Subcutaneous adipose tissue (tissue), 4 donors: ENCODE data around the gene SNX25. TPM values are rescaled to one million over a fixed set of nuclear protein-coding genes. Genes with fewer than 3 reads are reported as not detected.

Experiments used
- total RNA-seq, 4 donors: library from RNA; depleted of rRNA; stranded (reverse); fragments of >200 nt; gene quantifications; one replicate each; pipeline ENCODE4 v1.1.0, GENCODE V29; 2016
- TF ChIP-seq, protein P1 (sequence below): fragments of 450-650 bp; IDR thresholded peaks from one replicate; pipeline ENCODE4 v1.5.1; 2016; ENCODE audit warnings: low read depth, mild to moderate bottlenecking, control low read depth, antibody characterized with exemption, moderate library complexity

SNX25 gene
- total RNA-seq, 4 donors from 2014 or later, result 10.2 to 24.1 (median 14.0) TPM

DNA sequence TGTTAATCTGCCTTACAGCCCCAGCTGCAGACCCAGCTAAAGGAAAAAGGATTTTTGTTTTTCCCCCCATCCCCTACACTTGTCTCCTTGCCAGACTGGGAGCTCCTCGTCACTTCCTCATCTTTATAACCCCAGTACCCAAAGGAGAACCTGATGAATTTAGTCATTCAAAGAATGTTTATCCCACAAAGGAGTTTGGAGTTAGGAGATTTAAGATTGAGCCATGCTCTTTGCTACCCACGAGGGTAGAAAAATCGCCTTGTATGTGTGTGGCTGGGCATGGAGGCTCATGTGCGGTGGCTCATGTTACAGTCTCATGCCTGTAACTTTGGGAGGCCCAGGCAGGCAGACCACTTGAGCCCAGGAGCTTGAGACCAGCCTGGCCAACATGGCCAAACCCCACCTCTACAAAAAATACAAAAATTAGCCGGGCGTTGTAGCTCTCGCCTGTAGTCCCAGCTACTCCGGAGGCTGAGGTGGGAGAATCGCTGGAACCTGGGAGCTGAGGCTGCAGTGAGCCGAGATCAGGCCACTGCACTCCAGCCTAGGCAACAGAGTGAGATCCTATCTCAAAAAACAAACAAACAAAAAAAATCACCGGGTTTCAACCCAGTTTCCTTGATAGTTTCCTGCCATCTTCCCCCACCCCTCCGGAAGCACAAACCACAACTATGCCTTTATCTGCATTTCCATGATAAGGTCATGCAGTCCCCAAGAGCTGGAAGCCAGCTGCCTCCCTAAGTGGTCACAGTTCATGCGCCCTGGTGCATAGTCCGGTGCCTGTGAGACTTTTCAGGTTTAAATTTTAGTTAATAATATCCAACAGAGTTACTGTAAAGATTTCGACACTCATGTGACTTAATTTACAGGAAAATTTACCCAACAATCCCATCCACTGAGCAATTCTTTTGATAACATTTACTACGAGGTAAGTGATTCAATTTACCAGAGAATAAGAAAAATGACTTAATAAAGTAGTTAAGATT lies 7.1 kb upstream of the SNX25 start:
- TF ChIP-seq, protein P1, sequence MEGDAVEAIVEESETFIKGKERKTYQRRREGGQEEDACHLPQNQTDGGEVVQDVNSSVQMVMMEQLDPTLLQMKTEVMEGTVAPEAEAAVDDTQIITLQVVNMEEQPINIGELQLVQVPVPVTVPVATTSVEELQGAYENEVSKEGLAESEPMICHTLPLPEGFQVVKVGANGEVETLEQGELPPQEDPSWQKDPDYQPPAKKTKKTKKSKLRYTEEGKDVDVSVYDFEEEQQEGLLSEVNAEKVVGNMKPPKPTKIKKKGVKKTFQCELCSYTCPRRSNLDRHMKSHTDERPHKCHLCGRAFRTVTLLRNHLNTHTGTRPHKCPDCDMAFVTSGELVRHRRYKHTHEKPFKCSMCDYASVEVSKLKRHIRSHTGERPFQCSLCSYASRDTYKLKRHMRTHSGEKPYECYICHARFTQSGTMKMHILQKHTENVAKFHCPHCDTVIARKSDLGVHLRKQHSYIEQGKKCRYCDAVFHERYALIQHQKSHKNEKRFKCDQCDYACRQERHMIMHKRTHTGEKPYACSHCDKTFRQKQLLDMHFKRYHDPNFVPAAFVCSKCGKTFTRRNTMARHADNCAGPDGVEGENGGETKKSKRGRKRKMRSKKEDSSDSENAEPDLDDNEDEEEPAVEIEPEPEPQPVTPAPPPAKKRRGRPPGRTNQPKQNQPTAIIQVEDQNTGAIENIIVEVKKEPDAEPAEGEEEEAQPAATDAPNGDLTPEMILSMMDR, result no peak

GRCh38 chr4:185202984-185203485 lies 6.4 kb upstream of the SNX25 start:
- TF ChIP-seq, protein P1, result no peak

DNA sequence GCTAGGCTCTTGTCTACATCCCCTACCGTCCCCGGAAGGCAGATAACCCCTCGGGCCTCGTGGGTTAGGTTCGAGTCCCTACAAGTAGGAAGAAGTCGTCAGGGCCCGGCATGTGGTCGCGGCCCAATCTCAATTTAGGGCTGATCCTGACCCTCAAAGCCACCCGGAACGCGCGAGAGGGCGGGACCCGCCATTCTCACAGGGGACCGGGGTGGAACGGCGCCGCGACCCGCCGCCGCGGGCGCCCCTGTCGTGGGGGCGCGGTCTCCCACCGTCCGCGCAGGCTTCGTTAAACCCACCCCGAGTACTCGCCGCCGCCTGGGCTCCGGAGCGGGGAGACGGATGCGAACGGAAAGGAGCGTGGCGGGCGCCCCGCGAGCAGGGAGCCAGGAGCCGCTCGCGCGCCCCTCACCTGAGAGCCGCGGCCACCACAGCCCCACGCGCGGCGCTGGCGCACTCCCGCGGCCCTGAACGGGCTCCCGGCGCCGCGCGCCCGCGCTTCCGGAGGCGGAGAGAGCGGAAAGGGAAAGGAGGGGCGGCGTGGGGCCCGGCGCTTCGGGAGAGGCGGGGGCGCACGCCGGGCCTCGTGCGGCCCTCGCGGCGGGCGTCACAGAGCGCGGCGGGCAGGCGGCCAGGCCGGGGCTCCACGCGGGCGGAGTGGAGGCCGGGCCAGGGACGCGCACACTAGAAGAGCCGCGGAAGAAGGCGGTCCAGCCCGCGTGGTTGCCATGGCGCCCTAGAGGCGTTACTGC lies 5.7 kb upstream of the SNX25 start, which contains the start of gene CFAP97:
Gene CFAP97 (minus strand): TSS at position 515 of the 752 bp plus-strand sequence. CDS start 12,804 bp downstream, outside the sequence.
- TF ChIP-seq, protein P1, result no peak

- TF ChIP-seq, protein P1, result no peak
Observed at GRCh38 chr4:185204238-185204910, 5.0 kb upstream of the SNX25 start.

- TF ChIP-seq, protein P1, result no peak
Observed at GRCh38 chr4:185205697-185206342, 3.6 kb upstream of the SNX25 start.

DNA sequence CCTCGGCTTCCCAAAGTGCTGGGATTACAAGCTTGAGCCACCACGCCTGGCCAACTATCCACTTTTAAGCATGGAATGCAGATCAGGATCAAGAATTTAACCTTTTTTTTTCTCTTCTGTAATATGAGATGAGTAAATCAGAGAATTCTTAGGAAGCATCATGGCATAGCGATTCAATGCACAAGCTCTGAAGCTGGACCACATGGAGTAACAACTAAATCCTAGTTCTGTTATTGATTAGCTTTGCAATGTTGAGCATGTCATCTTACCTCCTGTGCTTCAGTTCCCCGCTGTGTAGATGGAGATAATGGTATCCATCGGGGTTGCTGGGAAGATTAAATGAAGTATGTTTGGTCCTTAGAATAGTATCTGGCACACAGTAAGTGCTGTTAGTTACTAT lies 1.9 kb upstream of the SNX25 start:
- TF ChIP-seq, protein P1, result no peak
